ENCODE measurements around the gene WDR20.
"Not testable (repeated sequence)": the region's sequence is repeated elsewhere in the genome, so short reads cannot be mapped to it uniquely, and the experiment has no call there.

Gene WDR20

GRCh38 chr14:102238766-102239165, 99.1 kb downstream of the WDR20 start:
- no peak for DNase-seq

GRCh38 chr14:102239231-102239630, 99.5 kb downstream of the WDR20 start:
- no peak for DNase-seq

- DNase-seq, result peak; percentile 27
These were observed 100.8 kb downstream of the WDR20 start for GRCh38 chr14:102240481-102240880.

- no peak for DNase-seq
These were observed 101.5 kb downstream of the WDR20 start for GRCh38 chr14:102241147-102241546.

GRCh38 chr14:102243795-102244194, 104.1 kb downstream of the WDR20 start:
- DNase-seq, result not testable (repeated sequence)

- DNase-seq, result no peak
These were observed 106.4 kb downstream of the WDR20 start for GRCh38 chr14:102246071-102246470.

GRCh38 chr14:102248121-102248520, 108.4 kb downstream of the WDR20 start:
- DNase-seq, result no peak

- no peak for DNase-seq
These were observed 109.3 kb downstream of the WDR20 start for GRCh38 chr14:102249041-102249440.

- no peak for DNase-seq
These were observed 110.3 kb downstream of the WDR20 start for GRCh38 chr14:102249981-102250380.

- DNase-seq, result no peak
These were observed 110.9 kb downstream of the WDR20 start for GRCh38 chr14:102250636-102251035.

GRCh38 chr14:102251161-102251560, 111.5 kb downstream of the WDR20 start:
- DNase-seq, result no peak

GRCh38 chr14:102252834-102253801, 113.4 kb downstream of the WDR20 start:
- no peak for DNase-seq

GRCh38 chr14:102255401-102256190, 115.9 kb downstream of the WDR20 start:
- DNase-seq, result no peak

- DNase-seq, result no peak
These were observed 117.0 kb downstream of the WDR20 start for GRCh38 chr14:102256716-102257115.

- DNase-seq, result no peak
These were observed 118.4 kb downstream of the WDR20 start for GRCh38 chr14:102258136-102258535.

Data from fibroblast of skin of scalp (primary cell).